Mucosa of stomach (tissue), 1 donor: ENCODE measurements around the gene INPP4A.

ENCODE experiments used
- H3K27me3 ChIP-seq: one replicate; pipeline ENCODE4 v1.7.0; 2013; ENCODE audit warnings: mild to moderate bottlenecking, low read length; ENCODE audit not compliant: control insufficient read depth, insufficient read depth
- H3K36me3 ChIP-seq: one replicate; pipeline ENCODE4 v1.7.0; 2013; ENCODE audit warnings: low read length; ENCODE audit not compliant: control insufficient read depth, insufficient read depth
- H3K4me1 ChIP-seq: one replicate; pipeline ENCODE4 v1.7.0; 2013; ENCODE audit warnings: mild to moderate bottlenecking, low read length; ENCODE audit not compliant: control insufficient read depth, insufficient read depth
- H3K4me3 ChIP-seq: one replicate; pipeline ENCODE4 v1.7.0; 2013; ENCODE audit warnings: low read length
- H3K9ac ChIP-seq: one replicate; pipeline ENCODE4 v1.7.0; 2013; ENCODE audit warnings: mild to moderate bottlenecking, low read length, moderate library complexity
- H3K9me3 ChIP-seq: one replicate; pipeline ENCODE4 v1.7.0; 2013; ENCODE audit warnings: mild to moderate bottlenecking, low read length, moderate library complexity; ENCODE audit not compliant: control insufficient read depth
- donor health status: Pancreatic carcinoma.

Gene INPP4A

DNA sequence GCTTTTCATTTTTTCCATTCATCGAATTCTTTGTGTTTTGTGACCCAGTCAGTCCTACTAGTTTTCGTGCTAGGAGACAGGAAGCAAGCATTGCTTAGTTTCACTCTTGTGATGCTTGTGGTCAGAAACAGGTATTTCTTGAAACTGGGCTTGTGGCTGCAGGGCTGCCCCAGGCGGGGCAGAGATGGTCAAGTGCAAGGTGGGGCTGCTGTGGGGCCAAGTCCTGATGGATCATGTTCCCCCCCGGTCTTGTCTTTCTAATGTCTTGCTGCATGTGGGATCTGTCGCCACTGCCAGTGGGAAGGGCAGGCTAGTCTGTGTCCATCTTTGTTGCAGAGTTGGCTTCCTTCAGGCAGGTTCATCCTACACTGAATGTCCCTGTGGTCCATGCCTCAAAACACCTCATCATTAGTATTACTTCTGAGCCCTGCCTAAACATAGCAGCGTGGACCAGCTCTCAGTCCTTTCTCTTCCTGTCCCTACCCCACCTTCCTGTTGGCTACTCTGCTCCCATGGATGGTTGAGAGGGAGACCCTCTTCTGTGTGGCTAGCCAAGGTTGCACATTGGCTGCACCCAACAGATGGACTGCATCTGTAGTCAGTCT, 38.7 kb downstream of the INPP4A start:
- H3K4me1 ChIP-seq: peaks cover 41% of the 10 kb centered on the region
- no peaks in the 10 kb centered on the region for H3K36me3 ChIP-seq
- no peak overlapping the region for H3K4me3 ChIP-seq
- H3K9me3 ChIP-seq: no peaks in the 10 kb centered on the region
- H3K27me3 ChIP-seq: no peaks in the 10 kb centered on the region
- no peak overlapping the region for H3K9ac ChIP-seq

DNA sequence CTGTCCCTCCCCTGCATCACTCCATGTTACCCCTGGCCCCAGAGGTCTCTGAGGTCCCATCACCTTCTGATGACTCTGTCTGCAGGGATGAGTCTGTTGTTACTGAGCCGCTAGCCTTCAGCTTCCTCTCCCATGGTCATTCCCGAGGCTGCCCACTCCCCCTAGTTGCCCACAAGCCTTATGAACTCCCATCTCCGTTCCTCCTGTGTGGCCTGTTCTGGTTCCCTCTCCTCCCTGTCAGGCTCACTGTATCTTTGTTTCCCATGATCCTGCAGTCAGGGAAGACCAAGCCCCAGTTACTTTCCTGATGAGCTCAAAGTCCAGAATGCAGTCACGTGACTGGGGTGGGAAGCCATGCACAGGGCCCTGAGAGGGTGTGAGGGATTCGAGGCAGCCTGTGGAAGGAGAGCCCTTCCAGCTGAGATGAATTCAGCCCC, 39.5 kb downstream of the INPP4A start:
- Histone ChIP-seq H3K4me1 (peaks cover 43% of the 10 kb centered on the region), H3K4me3 (no peak overlapping the region), H3K9ac (no peak overlapping the region), H3K27me3 (no peaks in the 10 kb centered on the region), H3K36me3 (no peaks in the 10 kb centered on the region), H3K9me3 (no peaks in the 10 kb centered on the region)

GRCh38 chr2:98484652-98485452, 40.2 kb downstream of the INPP4A start:
- Histone ChIP-seq H3K9me3 (no peaks in the 10 kb centered on the region), H3K9ac (no peak overlapping the region), H3K4me3 (no peak overlapping the region), H3K36me3 (no peaks in the 10 kb centered on the region), H3K4me1 (peaks cover 35% of the 10 kb centered on the region), H3K27me3 (no peaks in the 10 kb centered on the region)

- Histone ChIP-seq H3K9ac (no peak overlapping the region), H3K36me3 (no peaks in the 10 kb centered on the region), H3K27me3 (no peaks in the 10 kb centered on the region), H3K9me3 (no peaks in the 10 kb centered on the region), H3K4me1 (peaks cover 30% of the 10 kb centered on the region), H3K4me3 (no peak overlapping the region)
Measured at GRCh38 chr2:98485453-98485755, 40.7 kb downstream of the INPP4A start.

DNA sequence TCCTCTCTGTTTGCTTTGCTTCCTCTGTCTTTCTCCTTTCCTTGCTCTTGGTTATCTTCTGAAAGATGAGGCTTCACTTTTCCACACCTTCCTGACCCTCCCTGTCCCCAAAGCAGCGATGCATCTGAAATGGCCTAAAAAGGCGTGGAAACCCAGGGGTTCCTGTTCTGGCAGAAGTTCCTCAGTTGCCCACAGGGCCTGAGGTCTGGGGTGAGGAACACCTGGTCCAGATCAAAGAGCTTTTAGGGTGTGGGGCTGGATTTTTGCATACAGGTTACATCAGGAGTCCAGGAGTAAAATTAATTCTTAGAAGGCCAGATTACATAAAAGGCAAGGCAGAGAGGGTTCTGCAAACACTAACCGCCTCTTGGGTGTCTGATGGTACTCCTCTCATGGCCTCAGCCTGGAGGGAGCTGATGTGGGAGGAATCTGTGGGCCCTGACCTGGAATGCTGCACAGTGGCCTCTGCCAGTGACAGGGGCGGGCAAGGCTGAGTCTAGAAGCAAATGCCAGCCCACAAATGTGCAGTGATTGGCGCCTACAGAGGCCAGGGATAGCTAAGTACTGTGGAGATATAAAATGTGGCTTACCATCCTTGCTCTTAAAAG, 41.8 kb downstream of the INPP4A start:
- no peaks in the 10 kb centered on the region for H3K36me3 ChIP-seq
- peaks cover 30% of the 10 kb centered on the region for H3K4me1 ChIP-seq
- H3K9me3 ChIP-seq: no peaks in the 10 kb centered on the region
- no peaks in the 10 kb centered on the region for H3K27me3 ChIP-seq
- no peak overlapping the region for H3K4me3 ChIP-seq
- no peak overlapping the region for H3K9ac ChIP-seq

DNA sequence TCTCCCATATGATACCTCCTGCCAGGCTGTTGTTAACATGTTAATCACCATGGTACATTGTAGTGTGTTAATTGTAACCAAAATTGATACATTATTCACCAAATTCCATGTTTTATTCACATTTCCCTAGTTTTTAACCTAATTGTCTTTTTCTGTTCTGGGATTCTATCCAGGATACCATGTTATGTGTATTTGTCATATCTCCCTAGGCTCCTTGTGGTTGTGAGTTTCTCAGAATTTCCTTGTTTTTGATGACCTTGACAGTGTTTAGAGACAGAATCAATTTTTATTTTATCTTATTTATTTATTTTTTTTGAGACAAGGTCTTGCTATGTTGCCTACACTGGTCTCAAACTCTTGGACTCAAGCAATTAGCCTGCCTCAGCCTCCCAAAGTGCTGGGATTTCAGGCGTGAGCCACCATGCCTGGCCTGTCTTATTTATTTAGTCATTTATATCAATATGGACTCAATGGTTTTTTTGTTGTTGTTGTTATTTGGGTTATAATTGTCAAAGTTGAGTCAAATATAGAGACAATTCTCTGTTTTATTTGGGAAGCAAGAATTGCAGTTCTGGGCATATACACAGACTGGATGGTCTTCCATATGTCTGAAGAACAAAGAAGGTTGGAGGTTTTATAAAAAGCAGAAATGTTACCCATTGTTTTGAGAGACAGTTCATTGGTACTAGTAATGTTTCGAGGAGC, 42.6 kb downstream of the INPP4A start:
- no peaks in the 10 kb centered on the region for H3K9me3 ChIP-seq
- H3K36me3 ChIP-seq: no peaks in the 10 kb centered on the region
- no peak overlapping the region for H3K9ac ChIP-seq
- no peaks in the 10 kb centered on the region for H3K27me3 ChIP-seq
- H3K4me3 ChIP-seq: no peak overlapping the region
- peaks cover 30% of the 10 kb centered on the region for H3K4me1 ChIP-seq

DNA sequence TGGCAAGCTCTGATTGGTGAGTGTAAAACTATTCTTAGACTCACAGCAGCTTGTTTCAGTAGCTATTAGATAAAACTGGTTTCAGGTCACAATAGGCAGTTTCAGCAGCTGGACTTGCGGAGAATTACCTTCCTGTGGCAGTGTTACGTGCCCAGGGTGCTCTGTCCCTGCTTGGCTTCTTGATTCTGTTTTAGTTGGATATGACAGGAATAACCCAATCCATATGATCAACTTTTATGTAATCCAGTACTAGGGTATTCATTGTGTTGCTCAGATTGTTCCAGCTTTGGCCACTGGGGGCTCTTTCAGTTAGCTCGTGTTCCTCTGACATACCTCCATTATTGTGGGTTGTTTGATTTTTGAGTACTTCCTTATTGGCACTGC, 43.1 kb downstream of the INPP4A start:
- no peak overlapping the region for H3K4me3 ChIP-seq
- no peaks in the 10 kb centered on the region for H3K27me3 ChIP-seq
- H3K4me1 ChIP-seq: peaks cover 30% of the 10 kb centered on the region
- H3K9ac ChIP-seq: no peak overlapping the region
- no peaks in the 10 kb centered on the region for H3K9me3 ChIP-seq
- H3K36me3 ChIP-seq: no peaks in the 10 kb centered on the region

DNA sequence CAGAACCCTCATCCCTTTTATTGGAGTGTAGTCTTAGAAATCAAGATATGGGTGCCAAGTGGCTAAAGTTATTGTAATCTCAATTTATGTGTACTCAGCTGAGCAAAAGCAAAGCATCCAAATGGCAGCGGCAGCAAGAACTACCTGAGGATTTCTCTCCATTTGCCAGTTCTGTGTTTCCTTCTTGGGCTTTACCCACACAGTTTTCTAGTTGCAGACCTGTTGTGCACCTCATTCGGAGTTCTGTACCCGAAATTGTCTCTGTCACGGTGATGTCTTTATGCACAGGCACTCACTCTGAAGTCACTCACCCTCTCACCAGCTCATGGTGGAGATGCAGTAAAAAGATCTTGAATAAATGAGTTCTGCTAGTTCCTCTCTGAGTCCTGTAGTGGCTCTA, 43.6 kb downstream of the INPP4A start:
- peaks cover 30% of the 10 kb centered on the region for H3K4me1 ChIP-seq
- no peaks in the 10 kb centered on the region for H3K9me3 ChIP-seq
- H3K4me3 ChIP-seq: no peak overlapping the region
- H3K9ac ChIP-seq: no peak overlapping the region
- H3K27me3 ChIP-seq: no peaks in the 10 kb centered on the region
- no peaks in the 10 kb centered on the region for H3K36me3 ChIP-seq

GRCh38 chr2:98489486-98489885, 44.8 kb downstream of the INPP4A start:
- H3K4me1 ChIP-seq: peaks cover 17% of the 10 kb centered on the region
- H3K4me3 ChIP-seq: no peak overlapping the region
- H3K9me3 ChIP-seq: no peaks in the 10 kb centered on the region
- H3K9ac ChIP-seq: no peak overlapping the region
- no peaks in the 10 kb centered on the region for H3K27me3 ChIP-seq
- H3K36me3 ChIP-seq: no peaks in the 10 kb centered on the region

DNA sequence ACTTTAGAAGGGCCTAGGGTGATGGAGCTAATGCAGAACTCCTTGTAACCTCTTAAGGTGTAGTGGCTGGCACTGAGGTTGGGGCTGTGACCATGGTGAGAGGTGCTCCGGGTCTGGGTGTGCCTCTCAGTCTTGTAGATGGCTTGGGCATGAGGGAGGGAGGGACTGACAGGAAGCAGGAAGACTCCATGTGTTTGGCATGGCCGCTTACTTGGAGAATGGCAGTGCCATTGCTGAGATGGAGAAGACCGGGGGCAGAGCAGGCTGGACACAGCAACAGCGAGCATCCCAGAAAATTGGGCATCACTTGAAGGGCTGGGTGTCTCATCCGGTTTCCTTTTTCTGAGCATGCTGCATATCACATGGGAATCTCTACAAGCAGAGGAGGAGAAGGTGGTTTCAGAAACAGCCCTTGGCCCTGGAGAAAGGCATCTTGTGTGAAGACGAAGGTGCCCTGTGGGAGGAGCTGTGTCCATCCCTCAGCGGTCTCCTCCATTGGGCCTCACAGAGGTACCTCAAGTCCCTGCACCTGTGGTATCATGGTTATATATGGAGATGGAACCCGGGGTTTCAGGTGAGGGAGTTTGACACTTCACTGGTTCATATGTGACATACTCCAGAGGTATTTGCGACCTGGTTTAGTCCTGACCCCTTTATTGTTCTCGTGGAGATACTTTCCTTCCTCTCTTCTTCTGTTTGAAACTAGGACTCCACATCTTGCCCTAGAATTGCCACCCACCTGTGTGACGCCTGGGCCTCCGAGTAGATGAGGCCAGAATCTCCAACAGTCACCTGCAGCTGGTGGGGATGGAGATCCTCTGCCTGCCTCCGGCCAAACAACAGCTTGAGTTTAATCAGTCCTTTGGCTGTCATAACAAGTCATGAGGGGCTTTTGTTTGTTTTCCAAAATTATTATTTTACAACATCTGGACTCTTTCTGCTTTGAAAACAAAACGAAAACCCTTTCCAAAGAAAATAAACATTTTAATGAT, 45.6 kb downstream of the INPP4A start:
- no peaks in the 10 kb centered on the region for H3K36me3 ChIP-seq
- H3K9me3 ChIP-seq: no peaks in the 10 kb centered on the region
- H3K4me3 ChIP-seq: no peak overlapping the region
- peaks cover 12% of the 10 kb centered on the region for H3K4me1 ChIP-seq
- no peaks in the 10 kb centered on the region for H3K27me3 ChIP-seq
- no peak overlapping the region for H3K9ac ChIP-seq

DNA sequence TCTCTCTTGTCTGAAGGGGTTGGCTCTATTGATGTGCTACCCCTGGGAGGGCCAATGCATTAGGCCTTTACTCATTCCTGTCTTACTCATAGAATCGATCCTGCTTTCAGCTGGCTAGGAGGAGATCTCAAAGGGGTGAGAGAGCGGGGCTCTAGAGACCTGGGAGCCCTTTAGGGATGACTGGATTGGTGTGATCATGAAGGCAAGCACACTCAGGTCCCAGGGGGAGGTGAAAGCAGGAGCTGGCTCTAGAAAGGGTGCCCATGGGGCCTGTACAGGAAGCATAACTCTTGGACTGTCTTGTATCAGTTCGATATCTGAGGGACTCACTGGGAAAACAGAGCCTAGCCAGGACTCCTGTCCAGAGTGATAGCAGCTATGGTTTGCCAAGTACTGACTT, 47.8 kb downstream of the INPP4A start:
- Histone ChIP-seq H3K4me1 (peaks cover 12% of the 10 kb centered on the region), H3K27me3 (no peaks in the 10 kb centered on the region)

More for the DNA sequence above, 47.8 kb downstream of the INPP4A start:
- Histone ChIP-seq H3K9ac (no peak overlapping the region), H3K36me3 (no peaks in the 10 kb centered on the region), H3K9me3 (no peaks in the 10 kb centered on the region), H3K4me3 (no peak overlapping the region)
